ENCODE data around the gene PTK7.
"Not testable (repeated sequence)": the region's sequence is repeated elsewhere in the genome, so short reads cannot be mapped to it uniquely, and the experiment has no call there.

PTK7 gene

DNA sequence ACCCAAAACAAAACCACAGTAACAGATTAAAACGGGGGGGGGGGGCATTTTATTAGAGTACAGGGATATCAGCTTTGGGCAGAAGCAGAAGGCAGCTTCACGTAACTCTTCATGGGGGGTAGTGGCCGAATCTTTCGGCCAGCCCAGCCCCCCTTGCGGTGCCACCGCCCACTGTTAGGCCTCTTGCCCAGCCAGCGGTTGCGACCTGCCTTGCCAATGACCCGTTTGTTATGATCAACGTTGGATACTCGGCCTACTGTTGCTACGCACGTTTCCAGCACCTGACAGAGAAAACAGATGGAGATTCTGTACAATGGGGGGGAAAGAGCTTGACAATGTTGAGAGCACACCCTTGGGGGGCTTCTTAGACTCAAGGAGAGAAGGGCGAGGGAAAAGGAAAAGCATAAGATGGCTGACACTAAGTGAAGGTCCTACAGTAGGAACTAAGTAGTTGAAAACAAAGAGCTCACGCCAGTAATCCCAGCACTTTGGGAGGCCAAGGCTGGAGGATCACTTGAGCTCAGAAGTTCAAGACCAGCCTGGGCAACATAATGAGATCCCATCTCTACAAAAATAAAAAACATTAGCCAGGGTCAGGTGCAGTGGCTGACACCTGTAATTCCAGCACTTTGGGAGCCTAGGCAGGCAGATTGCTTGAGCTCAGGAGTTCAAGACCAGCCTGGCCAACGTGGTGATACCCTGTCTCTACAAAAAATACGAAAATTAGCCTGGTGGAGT is 21.7 kb upstream of the PTK7 start:
- FAIRE-seq: no peak

DNA sequence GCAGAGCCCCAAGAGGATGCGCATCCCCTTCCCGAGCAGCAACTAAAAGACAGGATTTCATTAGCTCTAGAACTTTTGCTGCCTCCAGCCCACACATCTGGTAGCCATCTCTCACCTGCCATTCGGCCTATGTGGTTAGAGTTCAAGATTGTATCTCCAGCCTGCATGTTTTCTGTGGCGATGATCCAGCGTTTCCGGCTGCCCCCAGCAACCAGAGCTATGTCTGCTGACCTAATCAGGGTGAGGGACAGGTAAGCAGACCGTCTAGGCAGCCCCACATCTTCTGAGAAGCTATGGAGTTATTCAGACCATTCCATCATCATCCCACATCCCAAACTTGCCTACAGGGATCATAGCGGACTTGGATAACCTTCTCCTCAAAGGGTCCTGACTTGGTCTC is 20.1 kb upstream of the PTK7 start:
- FAIRE-seq: no peak

GRCh38 chr6:43058531-43058930 is 17.6 kb upstream of the PTK7 start:
- FAIRE-seq: no peak

DNA sequence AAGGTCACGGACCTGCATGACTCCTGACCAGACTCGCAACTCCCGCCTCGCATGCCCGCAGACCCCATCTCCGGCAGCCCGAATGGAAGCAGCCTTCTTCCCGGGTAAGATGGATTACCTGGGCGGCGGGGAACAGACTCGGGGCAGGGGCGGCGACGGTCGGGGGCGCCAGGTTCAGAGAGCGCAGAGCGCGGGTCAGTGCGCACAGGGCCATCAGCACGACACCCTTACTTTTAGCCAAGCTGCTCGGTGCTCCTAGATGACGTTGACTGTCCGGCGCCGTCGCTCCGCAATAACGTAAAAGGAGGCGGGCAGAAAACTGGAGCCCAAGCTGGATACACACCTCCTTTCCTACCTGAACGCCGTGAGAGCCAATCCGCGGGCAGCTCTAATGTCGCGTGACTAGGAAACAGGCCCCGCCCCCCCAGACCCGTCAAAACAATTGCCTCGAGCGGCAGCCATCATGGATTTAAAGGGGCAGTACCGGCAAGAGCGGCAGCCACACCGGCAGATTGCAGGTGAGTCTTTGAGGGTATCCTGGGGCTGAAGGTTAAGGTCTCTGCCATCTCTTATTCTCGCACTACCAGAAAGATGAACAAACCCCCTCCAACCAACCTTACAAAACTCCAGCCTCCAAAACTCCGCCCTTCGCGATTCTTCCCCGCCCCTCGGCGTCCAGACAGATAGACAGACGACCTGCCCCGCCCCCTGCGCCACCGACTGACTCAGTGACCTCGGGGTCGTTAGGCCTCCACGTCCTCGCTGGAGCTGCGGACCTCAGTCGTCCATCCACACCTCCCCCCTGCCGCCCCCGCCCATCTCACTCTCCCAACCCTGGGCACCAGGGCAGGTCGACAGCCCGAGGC is 16.7 kb upstream of the PTK7 start, which contains the start of the genes KLC4 and MRPL2:
Gene KLC4, plus strand, starts transcription at position 464 of the 866 bp plus-strand sequence. CDS start 1,705 bp downstream, outside the sequence.
Gene MRPL2, minus strand, starts transcription at position 267 of the 866 bp plus-strand sequence. Its CDS starts 53 bp downstream, at position 214.
- peak; percentile 79 for FAIRE-seq

GRCh38 chr6:43060034-43060754 is 15.9 kb upstream of the PTK7 start:
- no peak for FAIRE-seq

GRCh38 chr6:43060755-43061633 is 15.1 kb upstream of the PTK7 start:
- no peak for FAIRE-seq

DNA sequence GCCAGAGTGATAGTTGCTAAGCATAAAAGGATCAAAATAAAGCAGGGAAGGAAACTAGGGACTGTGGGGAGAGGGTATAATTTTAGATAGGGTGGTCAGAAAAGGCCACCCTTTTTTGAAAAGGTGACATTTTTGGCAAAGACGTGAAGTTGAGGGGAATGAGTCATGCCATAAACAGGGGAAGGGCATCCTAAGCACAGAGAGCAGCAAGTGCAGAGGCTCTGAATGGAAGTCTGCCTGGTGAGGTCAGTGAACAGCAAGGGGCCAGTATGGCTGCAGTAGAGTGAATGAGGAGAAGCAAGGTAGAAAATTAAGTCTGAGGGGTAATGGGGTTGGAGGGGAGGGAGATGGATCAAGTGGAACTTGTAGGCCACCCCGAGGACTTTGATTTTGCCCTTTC is 14.3 kb upstream of the PTK7 start:
- FAIRE-seq: no peak

DNA sequence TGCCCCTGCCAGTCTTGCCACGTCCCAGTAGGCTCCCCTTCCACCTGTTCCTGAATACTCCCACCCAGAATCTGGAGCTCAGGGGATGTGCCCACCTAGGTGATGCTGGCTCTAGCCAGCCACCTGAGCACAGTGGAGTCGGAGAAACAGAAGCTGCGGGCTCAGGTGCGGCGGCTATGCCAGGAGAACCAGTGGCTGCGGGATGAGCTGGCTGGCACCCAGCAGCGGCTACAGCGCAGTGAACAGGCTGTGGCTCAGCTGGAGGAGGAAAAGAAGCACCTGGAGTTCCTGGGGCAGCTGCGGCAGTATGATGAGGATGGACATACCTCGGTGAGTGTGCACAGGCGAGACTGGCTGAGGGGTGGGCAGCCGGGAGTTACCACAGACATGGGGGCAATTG is 13.3 kb upstream of the PTK7 start:
- FAIRE-seq: no peak

- peak; percentile 92 for FAIRE-seq
Observed at GRCh38 chr6:43070028-43070632, 6.0 kb upstream of the PTK7 start.

GRCh38 chr6:43074847-43075669 is 1.1 kb upstream of the PTK7 start:
- no peak for FAIRE-seq

DNA sequence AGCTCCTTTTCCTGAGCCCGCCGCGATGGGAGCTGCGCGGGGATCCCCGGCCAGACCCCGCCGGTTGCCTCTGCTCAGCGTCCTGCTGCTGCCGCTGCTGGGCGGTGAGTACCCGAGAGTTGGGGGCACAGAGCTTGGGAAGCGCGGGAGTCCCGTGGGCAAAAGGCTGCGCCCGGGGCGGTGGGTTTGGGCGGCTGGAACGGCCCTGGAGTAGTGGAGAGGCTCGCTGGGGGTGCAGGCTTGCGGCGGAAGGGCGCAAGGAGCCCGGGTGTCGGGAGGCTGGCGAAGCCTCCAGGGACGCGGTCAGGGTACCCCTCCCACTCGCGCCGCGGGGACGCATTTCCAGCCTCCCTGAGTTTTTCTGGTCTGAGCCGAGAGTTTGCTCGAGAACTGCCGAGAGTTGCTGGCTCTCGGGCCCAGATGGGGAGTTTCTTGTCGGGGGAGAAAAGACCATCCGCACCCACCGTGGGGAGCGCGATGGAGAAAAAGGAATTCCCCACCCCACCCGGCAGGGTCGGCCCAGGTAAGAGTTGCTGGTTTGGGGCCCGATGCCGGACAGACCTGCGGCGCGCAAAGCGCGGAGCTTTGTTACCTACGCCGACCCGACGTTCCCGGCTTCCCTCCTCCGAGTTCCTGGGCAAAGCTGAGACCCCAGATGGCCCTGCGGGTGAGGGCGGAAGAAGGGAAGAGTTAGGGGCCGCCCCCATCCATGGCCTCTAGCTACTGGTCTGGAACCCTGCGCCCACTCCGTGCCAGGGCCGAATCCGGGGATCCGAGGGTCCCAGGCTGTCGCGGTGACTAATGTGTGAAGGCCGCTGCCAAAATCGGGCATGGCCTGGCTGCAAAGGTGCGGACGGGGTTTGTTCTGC is 584 bp downstream of the PTK7 start:
- no peak for FAIRE-seq

GRCh38 chr6:43077333-43077809 is 1.3 kb downstream of the PTK7 start:
- FAIRE-seq: no peak

- FAIRE-seq: no peak
Observed at GRCh38 chr6:43077981-43078511, 1.9 kb downstream of the PTK7 start.

GRCh38 chr6:43078691-43079090 is 2.6 kb downstream of the PTK7 start:
- FAIRE-seq: no peak

- FAIRE-seq: no peak
Observed at GRCh38 chr6:43081043-43081442, 4.9 kb downstream of the PTK7 start.

DNA sequence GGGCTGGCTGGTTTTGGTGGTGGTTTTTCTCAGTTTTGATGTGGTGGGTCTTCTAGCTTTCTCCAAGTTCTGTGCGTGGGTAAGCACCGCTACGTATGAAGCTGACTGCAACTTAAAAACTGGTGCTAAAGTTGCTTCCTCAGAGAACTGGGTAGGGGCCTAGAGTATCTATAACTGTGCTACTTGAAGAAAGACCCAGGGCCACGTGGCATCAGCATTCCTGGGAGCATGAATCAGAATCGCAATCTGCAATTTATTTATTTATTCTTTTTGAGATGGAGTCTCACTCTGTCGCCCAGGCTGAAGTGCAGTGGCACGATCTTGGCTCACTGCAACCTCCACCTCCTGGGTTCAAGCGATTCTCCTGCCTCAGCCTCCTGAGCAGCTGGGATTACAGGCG is 5.8 kb downstream of the PTK7 start:
- not testable (repeated sequence) for FAIRE-seq

DNA sequence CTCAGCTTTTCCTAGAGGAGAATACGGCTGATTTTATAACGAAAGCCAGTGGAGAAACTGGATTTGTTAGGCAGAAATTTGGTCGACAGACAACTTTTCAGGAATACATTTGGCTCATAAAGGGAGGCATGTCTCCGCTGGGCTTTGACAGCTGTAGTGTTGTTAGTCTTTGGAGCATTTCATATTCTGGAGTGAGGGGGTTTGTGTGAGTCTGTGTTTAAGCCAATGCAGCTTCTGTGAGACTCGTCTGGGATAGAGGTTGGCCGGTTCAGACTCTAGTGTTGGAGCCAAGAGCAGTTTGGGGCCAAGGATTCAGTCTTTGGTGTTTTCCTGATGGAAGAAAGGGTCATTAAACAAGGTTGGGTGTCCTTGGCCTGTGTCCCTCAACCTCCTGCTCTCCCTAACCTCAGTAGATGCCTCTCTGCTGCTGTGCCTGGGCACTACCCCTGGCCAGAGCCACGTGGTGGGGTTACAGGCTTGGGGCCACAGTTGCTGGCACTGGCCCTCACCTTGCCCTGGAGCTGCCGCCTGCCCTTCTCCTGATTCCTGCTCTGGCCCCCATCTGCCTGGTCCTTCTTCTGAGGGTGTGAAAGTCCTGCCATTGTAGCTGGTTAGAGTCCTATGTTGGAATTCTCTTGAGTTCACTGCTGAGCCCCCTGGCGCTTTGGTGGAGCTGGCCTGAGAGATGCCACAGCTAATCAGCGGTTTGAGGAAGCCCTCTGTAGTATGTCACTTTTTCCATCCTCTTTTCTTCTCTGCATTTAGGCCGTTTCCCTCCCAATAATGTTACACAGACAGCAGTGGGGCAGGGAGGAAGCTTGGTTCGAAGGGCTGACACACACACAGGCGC is 6.9 kb downstream of the PTK7 start:
- no peak for FAIRE-seq

DNA sequence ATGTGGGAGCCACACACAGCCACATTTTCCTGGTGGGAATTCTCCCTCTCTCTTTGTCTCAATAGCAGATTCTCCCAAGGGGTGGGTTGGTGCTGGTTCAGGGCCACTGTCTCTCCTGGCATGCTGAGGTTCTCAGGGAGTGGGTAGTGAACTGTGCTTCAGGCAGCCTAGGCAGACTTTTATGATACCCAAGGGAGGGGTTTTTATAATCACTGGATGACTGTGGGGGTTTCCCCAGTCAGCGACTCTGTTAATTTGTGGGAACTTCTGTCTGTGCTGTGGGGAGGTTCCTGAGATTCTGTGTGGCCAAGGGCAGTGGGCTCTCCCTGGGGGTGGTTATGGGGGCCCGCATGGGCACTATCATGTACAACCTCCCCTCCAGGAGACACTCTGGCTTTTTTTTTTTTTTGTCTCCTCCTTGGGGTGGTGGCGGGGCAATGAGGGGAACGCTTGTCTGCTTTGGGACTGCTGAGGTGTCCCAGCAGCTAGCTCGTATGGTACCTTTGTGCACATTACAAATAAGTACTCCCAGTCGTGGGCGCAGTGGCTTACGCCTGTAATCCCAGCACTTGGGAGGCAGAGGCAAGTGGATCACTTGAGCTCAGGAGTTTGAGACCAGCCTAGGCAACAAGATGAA is 10.0 kb downstream of the PTK7 start:
- FAIRE-seq: no peak
